ENCODE results near the gene HAO2. TPM values are rescaled to one million over a fixed set of nuclear protein-coding genes. Genes with fewer than 3 reads are reported as not detected.

Gene HAO2
- total RNA-seq, 1 experiment from 2014 or later = 0.13 TPM

GRCh38 chr1:119364640-119365039, 3.9 kb upstream of the HAO2 start:
- Histone ChIP-seq H4K8ac (replicated peaks; ENCODE audit: insufficient read length, low read depth, low read length) (no peak overlapping the region), H3K56ac (ENCODE audit: insufficient read length, low read depth, low read length) (no peak overlapping the region), H3K4me2 (ENCODE audit: insufficient read depth, insufficient read length, low read length) (no peak overlapping the region), H3K79me2 (ENCODE audit: insufficient read depth, low read length) (no peaks in the 10 kb centered on the region), H3K9me3 (ENCODE audit: control insufficient read depth, low read depth, low read length) (no peaks in the 10 kb centered on the region), H3K14ac (ENCODE audit: insufficient read depth, low read length) (no peak overlapping the region), H3K23ac (ENCODE audit: insufficient read length, low read depth, low read length) (no peak overlapping the region), H3K27ac (ENCODE audit: insufficient read length, low read depth, low read length) (no peak overlapping the region), H3K4ac (ENCODE audit: low read depth, low read length) (no peak overlapping the region), H3K9ac (ENCODE audit: extremely low read depth, insufficient read length, low read length) (no peak overlapping the region), H2AK5ac (ENCODE audit: insufficient read length, low read length) (no peak overlapping the region), H2AFZ (ENCODE audit: low read length) (no peak overlapping the region), H3K23me2 (ENCODE audit: insufficient read length, low read depth, low read length, poor library complexity, severe bottlenecking) (no peaks in the 10 kb centered on the region), H2BK20ac (ENCODE audit: low read depth, low read length, poor library complexity, severe bottlenecking) (no peak overlapping the region), H2BK120ac (ENCODE audit: low read depth, low read length, poor library complexity, severe bottlenecking) (no peak overlapping the region), H3K27me3 (ENCODE audit: insufficient read depth, low read length) (no peaks in the 10 kb centered on the region), H3T11ph (ENCODE audit: low read length) (no peak overlapping the region), H2BK5ac (ENCODE audit: insufficient read length, low read length) (no peak overlapping the region), H4K20me1 (ENCODE audit: control insufficient read depth, insufficient read depth, insufficient read length) (no peaks in the 10 kb centered on the region), H3K4me1 (ENCODE audit: insufficient read depth, low read length) (no peaks in the 10 kb centered on the region), H3K18ac (ENCODE audit: insufficient read length, low read depth, low read length) (no peak overlapping the region), H2BK15ac (ENCODE audit: low read depth, low read length) (no peak overlapping the region), H2BK12ac (ENCODE audit: insufficient read length, low read depth, low read length) (no peak overlapping the region), H3K79me1 (ENCODE audit: insufficient read depth, low read depth, low read length, poor library complexity, severe bottlenecking) (no peaks in the 10 kb centered on the region), H4K91ac (ENCODE audit: insufficient read length, low read depth, low read length) (no peak overlapping the region), H4K5ac (ENCODE audit: insufficient read length, low read depth, low read length) (no peak overlapping the region)
- no peak for DNase-seq
- Mint-ChIP-seq H3K4me3 (no peak overlapping the region), H3K4me1 (peaks cover 15 to 18% of the 10 kb centered on the region in 2 experiments), H3K9me3 (no peaks in the 10 kb centered on the region; a peak in 1 of 5 replicates), H3K27me3 (ENCODE audit: low read depth) (no peaks in the 10 kb centered on the region; the same call in 1 of the 2 replicates), H3K36me3 (ENCODE audit: insufficient read depth in 1 of 3, low read depth in 3 of 3) (peaks cover 0 to 1% (median 0%) of the 10 kb centered on the region in 3 experiments; a peak in 2 of 7 replicates), H3K27ac (no peak overlapping the region)
- no CpG with 5 or more reads among the region's 4 CpGs for WGBS (ENCODE audit: extremely low coverage, insufficient read length, low lambda C conversion rate)
- no peak for TF ChIP-seq CTCF (conservative IDR thresholded peaks at IDR 0.05)
